Hematopoietic multipotent progenitor cell treated with erythropoietin and hydrocortisone succinate and interleukin-3 and kit ligand, for 8 days (in vitro differentiated cells): ENCODE results near the gene DNAH17.
A peak's percentile ranks its signal among the peaks of the same experiment; 100 is the strongest.

Experiments used
- DNase-seq: peaks from one replicate; pipeline ENCODE4 v3.0.0-alpha.2; 2015

Gene DNAH17

GRCh38 chr17:78401891-78402290 lies 175.3 kb downstream of the DNAH17 start:
- no peak for DNase-seq

- no peak for DNase-seq
Measured at GRCh38 chr17:78401246-78401645, 175.9 kb downstream of the DNAH17 start.

GRCh38 chr17:78400581-78401240 lies 176.5 kb downstream of the DNAH17 start:
- DNase-seq = no peak

- DNase-seq = no peak
Measured at GRCh38 chr17:78399693-78400144, 177.5 kb downstream of the DNAH17 start.

GRCh38 chr17:78399028-78399692 lies 178.0 kb downstream of the DNAH17 start:
- no peak for DNase-seq

GRCh38 chr17:78398390-78398789 lies 178.8 kb downstream of the DNAH17 start:
- DNase-seq = no peak

GRCh38 chr17:78397681-78398101 lies 179.5 kb downstream of the DNAH17 start:
- DNase-seq = no peak

- DNase-seq = no peak
Measured at GRCh38 chr17:78396441-78397337, 180.5 kb downstream of the DNAH17 start.

GRCh38 chr17:78395155-78395554 lies 182.0 kb downstream of the DNAH17 start:
- DNase-seq = no peak

- no peak for DNase-seq
Measured at GRCh38 chr17:78394209-78394608, 183.0 kb downstream of the DNAH17 start.

- DNase-seq = no peak
Measured at GRCh38 chr17:78393575-78393974, 183.6 kb downstream of the DNAH17 start.

- DNase-seq = no peak
Measured at GRCh38 chr17:78392295-78392694, 184.9 kb downstream of the DNAH17 start.

GRCh38 chr17:78391843-78392242 lies 185.4 kb downstream of the DNAH17 start:
- DNase-seq = no peak

GRCh38 chr17:78391051-78391431 lies 186.2 kb downstream of the DNAH17 start:
- no peak for DNase-seq

GRCh38 chr17:78390241-78391050 lies 186.8 kb downstream of the DNAH17 start:
- no peak for DNase-seq

GRCh38 chr17:78387977-78388941 lies 188.9 kb downstream of the DNAH17 start:
- DNase-seq = no peak

GRCh38 chr17:78384479-78385175 lies 192.6 kb downstream of the DNAH17 start:
- no peak for DNase-seq

- DNase-seq = no peak
Measured at GRCh38 chr17:78383725-78384471, 193.3 kb downstream of the DNAH17 start.

- DNase-seq = peak; percentile 75
Measured at GRCh38 chr17:78381601-78382232, 195.5 kb downstream of the DNAH17 start.

- DNase-seq = no peak
Measured at GRCh38 chr17:78380370-78380769, 196.8 kb downstream of the DNAH17 start.
